ENCODE data around the gene LAP3. TPM values are rescaled to one million over a fixed set of nuclear protein-coding genes. Genes with fewer than 3 reads are reported as not detected.

LAP3 gene
- total RNA-seq, 2 experiments from 2014 or later = 101 to 111 TPM

GRCh38 chr4:17580969-17581368 is 4.0 kb downstream of the LAP3 start:
- no peak for TF ChIP-seq EZH2phosphoT487 (IDR thresholded peaks at IDR 0.05; ENCODE audit: borderline replicate concordance, low read depth, low read length)
- TF ChIP-seq CTCF (conservative IDR thresholded peaks at IDR 0.05; ENCODE audit: low read length) = no peak
- Histone ChIP-seq H3K9me3 (ENCODE audit: low read length) (no peaks in the 10 kb centered on the region), H4K20me1 (ENCODE audit: insufficient read depth, low read length) (peaks cover 14% of the 10 kb centered on the region; the same call in 1 of the 2 replicates), H3K36me3 (ENCODE audit: insufficient read depth, low read length) (peaks cover 67% of the 10 kb centered on the region), H3K4me2 (ENCODE audit: low read length) (no peak overlapping the region), H3K27ac (ENCODE audit: low read depth, low read length, poor library complexity, severe bottlenecking) (no peak overlapping the region), H2AFZ (ENCODE audit: low read length) (no peak overlapping the region), H3K4me3 (ENCODE audit: low read depth, low read length, poor library complexity, severe bottlenecking) (no peak overlapping the region), H3K79me2 (ENCODE audit: insufficient read depth, low read depth, low read length) (peaks cover 37% of the 10 kb centered on the region), H3K9me2 (ENCODE audit: insufficient read depth, low read length) (no peaks in the 10 kb centered on the region), H3K4me1 (ENCODE audit: insufficient read depth, low read length, poor library complexity, severe bottlenecking) (peaks cover 30% of the 10 kb centered on the region)
- DNase-seq (ENCODE audit: low spot score) = no peak
- POLR2A ChIA-PET = interaction anchor here (0.6 kb wide), 2 partner anchors 289 to 772 kb away, joined by 3 read pairs; no protein-coding TSS in a partner anchor
- CTCF ChIA-PET (ENCODE audit: unreplicated experiment) = no interaction called here
- BruUV-seq (replicated peaks) = no TSS peak
- intact Hi-C loops (cut with micrococcal nuclease; ENCODE audit: unreplicated experiment) = no loop called here

GRCh38 chr4:17583276-17583675 is 6.3 kb downstream of the LAP3 start:
- H4K20me1 ChIP-seq (ENCODE audit: insufficient read depth, low read length) = peaks cover 10% of the 10 kb centered on the region; the same call in 1 of the 2 replicates
- no peak overlapping the region for H2AFZ ChIP-seq (ENCODE audit: low read length)
- no TSS peak for BruUV-seq (replicated peaks)
- DNase-seq (ENCODE audit: low spot score) = no peak
- TF ChIP-seq EZH2phosphoT487 (IDR thresholded peaks at IDR 0.05; ENCODE audit: borderline replicate concordance, low read depth, low read length) = no peak
- TF ChIP-seq CTCF (conservative IDR thresholded peaks at IDR 0.05; ENCODE audit: low read length) = no peak
- no peaks in the 10 kb centered on the region for H3K9me2 ChIP-seq (ENCODE audit: insufficient read depth, low read length)
- intact Hi-C loops (cut with micrococcal nuclease; ENCODE audit: unreplicated experiment) = no loop called here
- no peak overlapping the region for H3K27ac ChIP-seq (ENCODE audit: low read depth, low read length, poor library complexity, severe bottlenecking)
- H3K4me2 ChIP-seq (ENCODE audit: low read length) = no peak overlapping the region
- POLR2A ChIA-PET = interaction anchor here (0.9 to 2.2 kb wide), 3 partner anchors 11 to 36 kb away, joined by 4 to 16 read pairs (median 6); partner anchors contain the start of gene MED28
- no peak overlapping the region for H3K4me3 ChIP-seq (ENCODE audit: low read depth, low read length, poor library complexity, severe bottlenecking)
- no peaks in the 10 kb centered on the region for H3K9me3 ChIP-seq (ENCODE audit: low read length)
- CTCF ChIA-PET (ENCODE audit: unreplicated experiment) = no interaction called here
- peaks cover 30% of the 10 kb centered on the region for H3K79me2 ChIP-seq (ENCODE audit: insufficient read depth, low read depth, low read length)
- H3K36me3 ChIP-seq (ENCODE audit: insufficient read depth, low read length) = peaks cover 90% of the 10 kb centered on the region
- peaks cover 23% of the 10 kb centered on the region for H3K4me1 ChIP-seq (ENCODE audit: insufficient read depth, low read length, poor library complexity, severe bottlenecking)

- no peaks in the 10 kb centered on the region for H3K9me3 ChIP-seq (ENCODE audit: low read length)
- H2AFZ ChIP-seq (ENCODE audit: low read length) = no peak overlapping the region
- intact Hi-C loops (cut with micrococcal nuclease; ENCODE audit: unreplicated experiment) = no loop called here
- H3K27ac ChIP-seq (ENCODE audit: low read depth, low read length, poor library complexity, severe bottlenecking) = no peak overlapping the region
- peaks cover 97% of the 10 kb centered on the region for H3K36me3 ChIP-seq (ENCODE audit: insufficient read depth, low read length)
- H4K20me1 ChIP-seq (ENCODE audit: insufficient read depth, low read length) = peaks cover 4% of the 10 kb centered on the region; the same call in 1 of the 2 replicates
- H3K79me2 ChIP-seq (ENCODE audit: insufficient read depth, low read depth, low read length) = peaks cover 24% of the 10 kb centered on the region
- POLR2A ChIA-PET = interaction anchor here (1.1 to 2.2 kb wide), 3 partner anchors 10 to 31 kb away, joined by 4 to 16 read pairs (median 6); partner anchors contain the start of gene MED28
- H3K9me2 ChIP-seq (ENCODE audit: insufficient read depth, low read length) = no peaks in the 10 kb centered on the region
- no peak overlapping the region for H3K4me3 ChIP-seq (ENCODE audit: low read depth, low read length, poor library complexity, severe bottlenecking)
- no peak for TF ChIP-seq CTCF (conservative IDR thresholded peaks at IDR 0.05; ENCODE audit: low read length)
- no peak for TF ChIP-seq EZH2phosphoT487 (IDR thresholded peaks at IDR 0.05; ENCODE audit: borderline replicate concordance, low read depth, low read length)
- H3K4me1 ChIP-seq (ENCODE audit: insufficient read depth, low read length, poor library complexity, severe bottlenecking) = peaks cover 19% of the 10 kb centered on the region
- no peak overlapping the region for H3K4me2 ChIP-seq (ENCODE audit: low read length)
- no peak for DNase-seq (ENCODE audit: low spot score)
- CTCF ChIA-PET (ENCODE audit: unreplicated experiment) = no interaction called here
- no TSS peak for BruUV-seq (replicated peaks)
Observed at GRCh38 chr4:17583941-17584340, 6.9 kb downstream of the LAP3 start.
